ENCODE results near the gene JDP2.

- no peak for TF ChIP-seq CTCF (IDR thresholded peaks at IDR 0.05)
- no peak for TF ChIP-seq POLR2A (IDR thresholded peaks at IDR 0.05)
Observed at GRCh38 chr14:75448209-75448608, 20.4 kb downstream of the JDP2 start.
